ENCODE measurements around the gene SLC11A2. TPM values are rescaled to one million over a fixed set of nuclear protein-coding genes. Genes with fewer than 3 reads are reported as not detected.

The SLC11A2 gene
- total and polyA plus RNA-seq, 2 of the 8 experiments (the other 6 are each of a cell fraction or from before 2014, with no cell fraction given) = 55.0 to 61.5 TPM

- Histone ChIP-seq H3K18ac (ENCODE audit: extremely low read depth, low read length) (no peak overlapping the region), H2BK5ac (ENCODE audit: low read depth, low read length) (no peak overlapping the region), H3K56ac (replicated peaks; ENCODE audit: insufficient read length, low read depth, low read length) (no peak overlapping the region), H2AK5ac (ENCODE audit: low read depth, low read length) (no peak overlapping the region), H3K23me2 (ENCODE audit: low read depth, low read length) (no peaks in the 10 kb centered on the region), H3K14ac (ENCODE audit: insufficient read length) (no peak overlapping the region), H4K5ac (ENCODE audit: insufficient read length, low read depth, low read length) (no peak overlapping the region), H3K79me2 (ENCODE audit: control insufficient read depth in 1 of 2, insufficient read depth in 2 of 2, low read length in 2 of 2) (no peaks in the 10 kb centered on the region), H3K36me3 (ENCODE audit: control insufficient read depth in 2 of 4, insufficient read depth in 4 of 4, low read length in 3 of 4) (peaks cover 5 to 21% (median 10%) of the 10 kb centered on the region in 4 experiments; a peak in 7 of 8 replicates), H3K27ac (ENCODE audit: low read depth, low read length) (no peak overlapping the region), H4K8ac (ENCODE audit: extremely low read depth, insufficient read depth, low read length) (no peak overlapping the region), H3K9me3 (ENCODE audit: insufficient read depth in 2 of 2, low read depth in 1 of 2, low read length in 1 of 2) (no peaks in the 10 kb centered on the region), H3K4me1 (replicated peaks in 1 of 4; ENCODE audit: control insufficient read depth in 3 of 4, insufficient read depth in 4 of 4, low read length in 3 of 4) (no peaks in the 10 kb centered on the region; a peak in 1 of 7 replicates), H4K91ac (replicated peaks; ENCODE audit: insufficient read length, low read length) (no peak overlapping the region), H2BK12ac (ENCODE audit: low read depth, low read length) (no peak overlapping the region), H2BK120ac (replicated peaks; ENCODE audit: low read depth, low read length) (no peak overlapping the region), H3K4me2 (ENCODE audit: insufficient read depth in 1 of 2, low read depth in 2 of 2, low read length in 2 of 2) (no peak overlapping the region), H3K9ac (replicated peaks in 1 of 4; ENCODE audit: extremely low read depth in 1 of 4, low read depth in 3 of 4, low read length in 3 of 4) (no peak overlapping the region), H3K4me3 (ENCODE audit: extremely low read depth in 1 of 4, insufficient read depth in 2 of 4, low read depth in 3 of 4, low read length in 4 of 4) (no peak overlapping the region), H3K23ac (ENCODE audit: insufficient read length) (no peak overlapping the region), H3K79me1 (ENCODE audit: low read depth, low read length) (no peaks in the 10 kb centered on the region), H2BK20ac (ENCODE audit: low read length) (no peak overlapping the region), H3K27me3 (replicated peaks in 1 of 4; ENCODE audit: control insufficient read depth in 3 of 4, extremely low read depth in 1 of 4, insufficient read depth in 3 of 4, low read length in 3 of 4) (no peaks in the 10 kb centered on the region), H3K4ac (replicated peaks; ENCODE audit: insufficient read length, low read depth, low read length) (no peak overlapping the region), H4K20me1 (replicated peaks in 1 of 2; ENCODE audit: control insufficient read depth in 1 of 2, insufficient read depth in 2 of 2, low read length in 2 of 2) (peaks cover 0 to 2% of the 10 kb centered on the region in 2 experiments), H2AFZ (ENCODE audit: low read length) (no peak overlapping the region), H2BK15ac (ENCODE audit: low read length) (no peak overlapping the region)
- no peak for FAIRE-seq
- DNase-seq (ENCODE audit: low read depth in 1 of 2, low spot score in 2 of 2) = no peak
- CTCF ChIA-PET (ENCODE audit: partially characterized antibody) = interaction anchor here (1.0 to 7.0 kb wide), 11 partner anchors 10 to 219 kb away, joined by 3 to 89 read pairs (median 4); partner anchors contain the start of gene SLC11A2
- POLR2A ChIA-PET (ENCODE audit: partially characterized antibody) = interaction anchor here (0.6 to 1.5 kb wide), 5 partner anchors 142 to 222 kb away, joined by 3 to 4 read pairs (median 3); partner anchors contain the start of genes ATF1 and TMPRSS12
- TF ChIP-seq SP4 (IDR thresholded peaks at IDR 0.05; ENCODE audit: low read length) = no peak
Observed at GRCh38 chr12:50985322-50985721, 40.9 kb downstream of the SLC11A2 start.

Data from H1 (cell line).